Measurements from ENCODE around the gene MYO18B.
"Not testable (repeated sequence)": the region's sequence is repeated elsewhere in the genome, so short reads cannot be mapped to it uniquely, and the experiment has no call there.

The MYO18B gene, protein sequence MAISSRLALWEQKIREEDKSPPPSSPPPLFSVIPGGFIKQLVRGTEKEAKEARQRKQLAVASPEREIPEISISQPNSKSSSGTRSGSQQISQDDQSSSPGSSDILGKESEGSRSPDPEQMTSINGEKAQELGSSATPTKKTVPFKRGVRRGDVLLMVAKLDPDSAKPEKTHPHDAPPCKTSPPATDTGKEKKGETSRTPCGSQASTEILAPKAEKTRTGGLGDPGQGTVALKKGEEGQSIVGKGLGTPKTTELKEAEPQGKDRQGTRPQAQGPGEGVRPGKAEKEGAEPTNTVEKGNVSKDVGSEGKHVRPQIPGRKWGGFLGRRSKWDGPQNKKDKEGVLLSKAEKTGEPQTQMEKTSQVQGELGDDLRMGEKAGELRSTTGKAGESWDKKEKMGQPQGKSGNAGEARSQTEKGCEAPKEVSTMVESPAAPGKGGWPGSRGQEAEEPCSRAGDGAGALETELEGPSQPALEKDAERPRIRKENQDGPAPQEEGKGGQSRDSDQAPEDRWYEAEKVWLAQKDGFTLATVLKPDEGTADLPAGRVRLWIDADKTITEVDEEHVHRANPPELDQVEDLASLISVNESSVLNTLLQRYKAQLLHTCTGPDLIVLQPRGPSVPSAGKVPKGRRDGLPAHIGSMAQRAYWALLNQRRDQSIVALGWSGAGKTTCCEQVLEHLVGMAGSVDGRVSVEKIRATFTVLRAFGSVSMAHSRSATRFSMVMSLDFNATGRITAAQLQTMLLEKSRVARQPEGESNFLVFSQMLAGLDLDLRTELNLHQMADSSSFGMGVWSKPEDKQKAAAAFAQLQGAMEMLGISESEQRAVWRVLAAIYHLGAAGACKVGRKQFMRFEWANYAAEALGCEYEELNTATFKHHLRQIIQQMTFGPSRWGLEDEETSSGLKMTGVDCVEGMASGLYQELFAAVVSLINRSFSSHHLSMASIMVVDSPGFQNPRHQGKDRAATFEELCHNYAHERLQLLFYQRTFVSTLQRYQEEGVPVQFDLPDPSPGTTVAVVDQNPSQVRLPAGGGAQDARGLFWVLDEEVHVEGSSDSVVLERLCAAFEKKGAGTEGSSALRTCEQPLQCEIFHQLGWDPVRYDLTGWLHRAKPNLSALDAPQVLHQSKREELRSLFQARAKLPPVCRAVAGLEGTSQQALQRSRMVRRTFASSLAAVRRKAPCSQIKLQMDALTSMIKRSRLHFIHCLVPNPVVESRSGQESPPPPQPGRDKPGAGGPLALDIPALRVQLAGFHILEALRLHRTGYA (N-terminal part only)

DNA sequence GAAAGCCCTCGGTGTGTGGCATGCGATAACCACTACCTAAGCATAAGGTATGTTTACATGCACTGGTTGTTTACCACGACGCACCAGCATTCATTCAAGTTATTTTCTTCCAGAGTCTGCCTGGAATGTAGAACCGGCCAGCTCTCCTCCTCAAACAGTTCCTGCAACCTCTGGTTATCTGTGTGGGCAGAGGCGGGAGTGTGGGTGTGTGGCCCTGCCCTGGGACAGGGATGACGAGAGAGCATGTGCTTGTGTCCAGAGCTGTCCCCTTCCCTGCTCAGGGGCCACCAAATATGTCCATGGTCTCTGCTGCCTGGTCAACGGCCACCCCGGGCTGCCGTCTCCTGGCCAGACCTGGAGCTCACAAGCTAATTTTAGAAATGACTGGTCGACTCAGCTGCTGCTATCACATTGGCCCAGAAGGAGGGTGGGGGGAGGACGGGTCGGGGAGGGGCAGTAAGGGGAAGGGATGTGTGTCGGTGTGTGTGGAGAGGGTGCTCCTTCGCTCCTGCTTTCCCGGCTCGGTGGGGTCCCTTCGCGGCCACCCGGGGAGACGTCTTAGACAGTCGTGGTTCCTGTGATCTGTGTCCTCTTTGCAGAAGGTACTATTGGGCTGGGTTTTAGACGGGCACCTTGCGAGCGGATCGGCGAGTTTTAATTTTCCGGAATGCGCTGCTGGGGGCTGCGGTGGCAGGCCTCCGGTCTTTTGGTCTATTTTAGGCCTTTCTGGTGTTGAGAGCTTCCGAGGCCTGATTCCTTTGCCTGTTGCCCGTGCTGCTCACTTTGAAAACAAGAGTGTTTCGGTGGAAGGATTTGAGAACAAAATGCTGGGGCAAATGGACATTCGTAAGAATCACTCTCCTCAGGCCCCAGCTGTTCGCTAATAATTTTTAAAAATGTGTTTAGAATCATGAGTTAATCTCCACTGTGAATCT lies at the start of gene MYO18B:
TSS of gene MYO18B (plus strand) at position 497 of the 935 bp plus-strand sequence. CDS start 18,905 bp downstream, outside the sequence.
- DNase-seq = no peak

GRCh38 chr22:25692397-25693267 lies 49.4 kb upstream of the MYO18B start:
- no peak for DNase-seq

DNA sequence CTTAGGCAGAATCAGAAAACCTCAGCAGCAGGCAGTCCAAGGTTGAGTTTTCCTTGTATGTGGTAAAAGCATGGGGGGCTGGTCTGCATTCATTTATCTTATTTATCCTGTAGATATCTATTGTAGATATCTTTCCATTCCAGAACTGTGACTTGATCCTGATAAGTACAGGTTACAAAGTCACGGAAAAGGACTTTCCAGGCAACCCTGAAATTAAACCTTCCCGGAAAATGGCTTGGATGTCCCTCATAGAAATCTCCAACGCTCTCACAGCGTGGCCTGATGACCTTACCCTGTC lies 48.8 kb upstream of the MYO18B start:
- no peak for DNase-seq

GRCh38 chr22:25694196-25694907 lies 47.6 kb upstream of the MYO18B start:
- no peak for DNase-seq

- DNase-seq = no peak
These were observed 46.8 kb upstream of the MYO18B start for GRCh38 chr22:25695146-25695545.

DNA sequence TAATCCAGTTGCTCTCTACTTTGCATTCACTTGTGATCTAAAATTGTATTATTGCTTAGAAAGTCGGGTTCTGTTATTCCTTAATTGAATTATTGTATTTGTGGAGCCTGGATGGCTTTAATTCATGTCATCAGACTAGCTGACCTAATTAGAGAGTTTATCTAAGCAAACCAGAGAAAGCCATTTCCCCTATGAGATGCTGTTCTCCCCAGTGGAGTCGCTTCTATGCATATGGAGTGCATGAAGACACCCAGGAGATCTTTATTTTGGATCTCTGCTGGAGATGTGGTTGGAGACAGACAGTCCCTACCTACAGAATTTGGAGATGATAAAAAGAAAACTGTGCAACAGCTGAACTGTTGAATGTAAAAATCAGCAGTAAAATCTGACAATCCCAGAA lies 45.2 kb upstream of the MYO18B start:
- DNase-seq = no peak

DNA sequence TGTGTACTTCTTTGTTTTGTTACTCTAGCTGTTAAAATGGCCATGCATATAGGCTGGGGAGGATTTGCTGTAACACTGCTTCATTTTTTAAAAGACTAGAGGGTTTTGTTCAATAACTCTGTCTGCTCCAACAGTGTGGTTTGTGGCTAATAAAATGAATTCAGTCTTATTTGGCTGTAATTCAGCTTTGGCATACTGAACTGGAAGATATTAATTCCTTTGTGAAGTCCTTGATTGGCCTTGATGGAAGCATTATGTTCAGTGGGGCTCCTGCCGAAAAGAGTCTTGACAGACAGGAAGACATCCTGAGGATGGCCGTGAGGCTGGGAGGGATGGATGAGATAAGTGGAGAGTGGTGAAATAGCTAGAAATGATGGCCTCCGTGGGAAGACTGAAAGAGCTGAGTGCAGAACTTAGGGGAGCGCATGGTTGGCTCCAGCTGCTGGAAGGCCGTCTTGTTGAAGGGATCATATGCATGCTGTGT lies 44.8 kb upstream of the MYO18B start:
- DNase-seq = no peak

GRCh38 chr22:25697978-25698377 lies 44.0 kb upstream of the MYO18B start:
- no peak for DNase-seq

GRCh38 chr22:25698461-25698860 lies 43.5 kb upstream of the MYO18B start:
- DNase-seq = no peak

DNA sequence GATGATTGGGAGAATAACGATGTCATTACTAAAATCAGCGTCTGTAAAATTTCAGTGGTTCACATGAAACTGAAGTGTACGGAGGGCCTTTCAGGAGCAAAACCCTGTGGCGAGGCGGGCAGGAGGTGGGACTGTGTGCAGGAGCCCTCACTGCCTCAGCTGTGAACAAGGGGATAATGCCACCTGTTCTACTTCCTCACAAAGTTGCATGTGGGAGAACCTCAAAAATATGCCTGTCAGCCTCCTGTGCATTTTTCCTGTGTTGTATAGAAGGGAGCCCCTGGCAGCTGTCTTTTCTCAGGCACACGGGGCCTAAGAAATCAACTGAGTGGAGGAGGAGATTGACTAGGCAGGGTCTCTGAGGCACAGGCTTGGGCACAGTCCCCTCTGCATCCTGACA lies 43.0 kb upstream of the MYO18B start:
- DNase-seq = no peak

- no peak for DNase-seq
These were observed 40.8 kb upstream of the MYO18B start for GRCh38 chr22:25701056-25701780.

DNA sequence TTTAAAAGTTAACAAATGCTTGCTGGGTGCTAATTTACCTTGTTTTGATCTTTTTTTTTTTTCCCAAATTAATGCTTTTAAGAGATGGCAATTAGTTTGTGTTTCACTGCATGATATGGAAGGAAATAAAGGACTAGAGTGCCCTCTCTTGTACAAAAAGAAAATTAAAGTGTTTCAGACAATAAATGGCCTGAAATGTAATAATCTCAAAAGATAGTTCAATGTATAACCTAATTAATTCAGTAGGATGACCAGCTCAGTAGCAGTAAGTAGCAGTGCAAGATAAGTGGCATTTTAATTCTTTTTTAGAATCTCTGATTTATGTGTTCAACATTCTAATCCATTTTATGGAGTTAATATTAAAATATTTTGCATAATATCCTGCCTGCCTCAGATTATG lies 39.9 kb upstream of the MYO18B start:
- DNase-seq = peak; percentile 63

- DNase-seq = no peak
These were observed 39.3 kb upstream of the MYO18B start for GRCh38 chr22:25702571-25703167.

DNA sequence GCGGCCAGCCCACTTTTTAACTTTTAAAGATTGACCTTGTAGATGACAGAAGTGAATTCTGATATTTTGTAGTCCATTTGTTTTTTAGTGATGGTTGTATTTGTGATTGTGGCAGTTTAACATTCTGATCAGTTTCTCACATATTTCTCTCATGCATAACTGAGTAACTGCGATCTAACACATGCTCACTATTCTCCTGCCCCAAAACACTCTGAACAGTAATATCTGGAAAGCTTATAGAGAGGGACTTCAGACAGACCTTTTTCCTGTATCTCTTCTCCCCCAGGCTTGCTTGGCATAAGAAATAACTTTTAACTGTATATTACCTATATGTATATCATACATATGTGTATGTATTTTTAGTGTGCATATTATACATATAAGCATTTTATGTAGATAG lies 37.3 kb upstream of the MYO18B start:
- no peak for DNase-seq

- no peak for DNase-seq
These were observed 35.8 kb upstream of the MYO18B start for GRCh38 chr22:25706197-25706596.

DNA sequence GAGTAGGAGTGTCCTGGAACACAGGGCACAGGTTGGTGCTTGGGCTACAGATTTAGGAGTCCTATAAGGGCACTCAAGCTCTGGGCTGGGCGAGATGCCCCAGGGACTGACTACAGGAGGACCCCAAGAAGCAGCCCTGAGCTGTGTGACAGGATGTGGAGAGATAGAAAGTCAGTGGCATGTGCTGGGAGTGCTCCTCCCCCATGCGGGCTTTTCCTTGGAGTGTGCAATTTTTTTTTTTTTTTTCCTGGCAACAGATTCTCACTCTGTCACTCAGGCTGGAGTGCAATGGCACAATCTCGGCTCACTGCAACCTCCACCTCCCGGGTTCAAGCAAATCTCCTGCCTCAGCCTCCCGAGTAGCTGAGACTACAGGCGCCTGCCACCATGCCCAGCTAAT lies 33.6 kb upstream of the MYO18B start:
- not testable (repeated sequence) for DNase-seq

GRCh38 chr22:25709758-25710157 lies 32.2 kb upstream of the MYO18B start:
- no peak for DNase-seq

GRCh38 chr22:25710501-25710900 lies 31.5 kb upstream of the MYO18B start:
- DNase-seq = no peak

DNA sequence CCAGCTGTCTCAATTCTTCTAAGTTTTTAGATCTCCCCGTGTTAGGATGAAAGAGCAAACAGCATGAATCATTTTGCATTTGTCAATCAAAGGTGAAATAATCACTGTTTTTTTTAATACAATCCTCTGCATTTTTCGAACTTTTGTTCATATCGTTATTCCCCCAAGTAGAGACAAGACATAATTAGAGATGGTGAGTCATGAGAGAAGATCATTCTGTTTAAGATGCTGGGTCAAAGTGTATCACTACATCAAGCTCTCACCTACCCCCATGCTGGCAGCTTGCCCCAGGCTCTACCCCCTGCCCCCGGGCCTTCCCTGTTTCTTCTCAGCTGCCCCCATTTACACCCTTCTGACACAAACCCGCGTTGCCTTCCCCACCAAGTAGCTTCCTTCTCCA lies 30.5 kb upstream of the MYO18B start:
- DNase-seq = no peak
